Endothelial cell of umbilical vein (primary cell): Measurements from ENCODE around the gene ARHGAP29. TPM values are rescaled to one million over a fixed set of nuclear protein-coding genes. Genes with fewer than 3 reads are reported as not detected.
"Not testable (repeated sequence)": the region's sequence is repeated elsewhere in the genome, so short reads cannot be mapped to it uniquely, and the experiment has no call there.

Experiments
- BruUV-seq: library from RNA; stranded (reverse); fragments of 400-500 nt; replicated peaks from 2 replicates; lab custom pipeline; 2021; lab: Mats Ljungman, UMichigan
- CTCF ChIA-PET: fragments of 300-600, 350-600 bp; sonication (Branson Sonifier 250); formaldehyde crosslinking; loops from one replicate; lab custom pipeline; 2021; ENCODE audit warnings: antibody characterized with exemption, inconsistent platforms; lab: Charles Lee
- POLR2A ChIA-PET: fragments of 300-600, 350-600 bp; sonication (Branson Sonifier 250); formaldehyde crosslinking; loops from one replicate; lab custom pipeline; 2021; ENCODE audit warnings: antibody characterized with exemption, inconsistent platforms; lab: Charles Lee
- DNase-seq: peaks from one replicate; pipeline ENCODE4 v3.0.0-alpha.2; 2011; ENCODE audit warnings: low read depth, low spot score
- FAIRE-seq: peaks from 2 replicates; lab custom pipeline; 2011; peaks lifted over from hg19 to GRCh38; lab: Jason Lieb, UNC
- H2AFZ ChIP-seq: 2 replicates; pipeline ENCODE4 v1.6.0; 2012; ENCODE audit warnings: low read depth, low read length, control low read depth, inconsistent platforms
- H3K27ac ChIP-seq: 2 replicates; pipeline ENCODE4 v1.5.1; 2011; ENCODE audit warnings: low read depth, mild to moderate bottlenecking, control low read depth, low read length, moderate library complexity; ENCODE audit not compliant: insufficient read depth
- H3K27me3 ChIP-seq, 2 experiments: 2 replicates each; pipeline versions ENCODE4 v1.6.0 to v1.6.1; 2011; ENCODE audit warnings: low read length in 2 of 2, mixed read lengths in 1 of 2; ENCODE audit not compliant: control insufficient read depth in 2 of 2, insufficient read depth in 2 of 2
- H3K36me3 ChIP-seq, 2 experiments: 2 replicates in 1 of 2; 3 replicates in 1 of 2; pipeline ENCODE4 v1.5.1; 2011; ENCODE audit warnings: low read length in 2 of 2, mild to moderate bottlenecking in 1 of 2, moderate library complexity in 1 of 2; ENCODE audit not compliant: control insufficient read depth in 2 of 2, insufficient read depth in 2 of 2; ENCODE audit errors: extremely low read depth in 1 of 2
- H3K4me1 ChIP-seq: 3 replicates; pipeline ENCODE4 v1.5.1; 2011; ENCODE audit warnings: mild to moderate bottlenecking, low read length; ENCODE audit not compliant: control insufficient read depth, insufficient read depth; ENCODE audit errors: extremely low read depth
- H3K4me2 ChIP-seq: 2 replicates; pipeline ENCODE4 v1.6.1; 2011; ENCODE audit warnings: low read length, control low read depth, mixed read lengths; ENCODE audit not compliant: insufficient read depth
- H3K4me3 ChIP-seq, 3 experiments: fragments of 200-600 bp in 1 of 3; sonication (generic), shearing (Covaris generic) in 1 of 3; replicated peaks in 1 of 3; 2 replicates each; pipeline ENCODE4 v1.5.1; 2011 to 2016; ENCODE audit warnings: control low read depth in 3 of 3, low read length in 3 of 3, mild to moderate bottlenecking in 2 of 3, inconsistent platforms in 1 of 3, low read depth in 1 of 3, moderate library complexity in 1 of 3; ENCODE audit not compliant: insufficient read depth in 1 of 3
- H3K79me2 ChIP-seq: 2 replicates; pipeline ENCODE4 v1.6.0; 2012; ENCODE audit warnings: low read length, inconsistent platforms; ENCODE audit not compliant: control insufficient read depth, insufficient read depth
- H3K9ac ChIP-seq: replicated peaks from 2 replicates; pipeline ENCODE3; 2011; ENCODE audit warnings: low read length, control low read depth; ENCODE audit not compliant: insufficient read depth; ENCODE audit errors: extremely low read depth
- H3K9me1 ChIP-seq: replicated peaks from 3 replicates; pipeline ENCODE4 v1.6.0; 2011; ENCODE audit warnings: mild to moderate bottlenecking, low read length; ENCODE audit not compliant: control insufficient read depth, insufficient read depth; ENCODE audit errors: extremely low read depth
- H3K9me3 ChIP-seq: replicated peaks from 2 replicates; pipeline ENCODE4 v1.5.1; 2012; ENCODE audit warnings: low read length, inconsistent platforms; ENCODE audit not compliant: control insufficient read depth, insufficient read depth
- H4K20me1 ChIP-seq: replicated peaks from 2 replicates; pipeline ENCODE3; 2011; ENCODE audit warnings: mild to moderate bottlenecking, low read length; ENCODE audit not compliant: control insufficient read depth, insufficient read depth; ENCODE audit errors: extremely low read depth
- CTCF ChIP-seq, 2 donors: IDR thresholded peaks; 1 replicate in 1 of 2; 2 replicates in 1 of 2; pipeline ENCODE4 v1.5.1; 2011; ENCODE audit warnings: low read length in 2 of 2, mild to moderate bottlenecking in 2 of 2, moderate library complexity in 2 of 2, control low read depth in 1 of 2, inconsistent platforms in 1 of 2, low read depth in 1 of 2; ENCODE audit not compliant: insufficient read depth in 1 of 2; ENCODE audit errors: extremely low read depth in 1 of 2
- GATA2 ChIP-seq: IDR thresholded peaks from 2 replicates; pipeline ENCODE4 v1.7.0; 2011; ENCODE audit warnings: low read depth, mild to moderate bottlenecking, moderate library complexity, mixed read lengths, low read length; ENCODE audit not compliant: insufficient read length, insufficient read depth
- JUN ChIP-seq: IDR thresholded peaks from 2 replicates; pipeline ENCODE4 v1.6.1; 2011; ENCODE audit warnings: borderline replicate concordance, low read depth; ENCODE audit not compliant: insufficient read length, insufficient read depth
- MAX ChIP-seq: IDR thresholded peaks from 2 replicates; pipeline ENCODE4 v1.6.1; 2011; ENCODE audit not compliant: insufficient read depth, insufficient read length
- dilution Hi-C: fragments of 300-500 bp; cut with MboI; formaldehyde crosslinking; loops from one replicate; pipeline ENCODE4 v1.15.0; 2019; ENCODE audit warnings: low sequenced_read_pairs; ENCODE audit not compliant: extremely low pct_ligation_motif_present
- intact Hi-C: fragments of 100-400 bp; cut with micrococcal nuclease; formaldehyde crosslinking; loops from one replicate; pipeline ENCODE4 v1.10.0; 2022
- polyA plus RNA-seq, 4 experiments: library from polyadenylated mRNA; depleted of rRNA in 3 of 4; stranded (reverse) in 3 of 4; unstranded in 1 of 4; fragments of >200 nt; gene quantifications; 2 replicates each; pipeline versions ENCODE4 v1.2.1 to v1.2.3, GENCODE V29; 2011 to 2012; ENCODE audit warnings: missing spikeins in 1 of 4
- total RNA-seq: library from RNA; stranded (reverse); gene quantifications from 2 replicates; pipeline ENCODE4 v1.2.3, GENCODE V29; 2021

The ARHGAP29 gene
- total and polyA plus RNA-seq, 2 donors (not counting 3 experiments of a cell fraction or from before 2014, with no cell fraction given) = 56.3 to 199 TPM

GRCh38 chr1:94153133-94153532 lies 84.3 kb downstream of the ARHGAP29 start:
- DNase-seq (no peak), FAIRE-seq (no peak)
- ChIA-PET CTCF (interaction anchor here (0.8 to 1.1 kb wide), 2 partner anchors 12 to 89 kb away, joined by 3 read pairs; no protein-coding TSS in a partner anchor), POLR2A (no interaction called here)
- dilution Hi-C loops = no loop called here
- BruUV-seq = no TSS peak
- intact Hi-C loops = no loop called here
- no peaks in the 10 kb centered on the region for H3K36me3 ChIP-seq
- no peaks in the 10 kb centered on the region for H3K9me1 ChIP-seq
- H3K9ac ChIP-seq = no peak overlapping the region
- no peaks in the 10 kb centered on the region for H3K27me3 ChIP-seq
- no peak overlapping the region for H3K27ac ChIP-seq
- peaks cover 3% of the 10 kb centered on the region for H3K4me1 ChIP-seq
- H4K20me1 ChIP-seq = no peaks in the 10 kb centered on the region
- no peak overlapping the region for H3K4me2 ChIP-seq
- H2AFZ ChIP-seq = no peak overlapping the region
- no peaks in the 10 kb centered on the region for H3K9me3 ChIP-seq
- no peak for TF ChIP-seq JUN
- no peak for TF ChIP-seq CTCF (IDR thresholded peaks at IDR 0.05; ENCODE audit: extremely low read depth in 1 of 2, insufficient read depth in 1 of 2, low read depth in 1 of 2, low read length in 2 of 2)
- TF ChIP-seq GATA2 = no peak
- no peak for TF ChIP-seq MAX
- H3K79me2 ChIP-seq = no peaks in the 10 kb centered on the region
- H3K4me3 ChIP-seq = no peak overlapping the region

- H3K36me3 ChIP-seq, POLR2A ChIA-PET, H3K27me3 ChIP-seq, dilution Hi-C loops, H3K79me2 ChIP-seq, FAIRE-seq, H2AFZ ChIP-seq, H3K9ac ChIP-seq, BruUV-seq, H4K20me1 ChIP-seq, H3K9me1 ChIP-seq, H3K4me2 ChIP-seq, H3K4me3 ChIP-seq, H3K9me3 ChIP-seq, intact Hi-C loops, H3K4me1 ChIP-seq, DNase-seq, H3K27ac ChIP-seq: not testable (repeated sequence)
- CTCF ChIA-PET = interaction anchor here (1.3 to 3.6 kb wide), 3 partner anchors 85 to 187 kb away, joined by 4 to 10 read pairs (median 5); no protein-coding TSS in a partner anchor
These were observed 88.2 kb downstream of the ARHGAP29 start for GRCh38 chr1:94149166-94149565.
